LHCN-M2 (cell line): ENCODE measurements around the gene LRRC49. TPM values are rescaled to one million over a fixed set of nuclear protein-coding genes. Genes with fewer than 3 reads are reported as not detected.
A peak's percentile ranks its signal among the peaks of the same experiment; 100 is the strongest.
"Not testable (repeated sequence)": the region's sequence is repeated elsewhere in the genome, so short reads cannot be mapped to it uniquely, and the experiment has no call there.

Source experiments
- DNase-seq: peaks from one replicate; pipeline ENCODE4 v3.0.0-alpha.2; 2012; ENCODE audit warnings: low read depth
- polyA plus RNA-seq: library from polyadenylated mRNA; unstranded; fragments of >200 nt; gene quantifications from one replicate; pipeline ENCODE4 v1.2.1, GENCODE V29; 2012; ENCODE audit warnings: missing spikeins
- total RNA-seq: library from RNA; depleted of rRNA; stranded (reverse); fragments of >200 nt; gene quantifications from 2 replicates; pipeline ENCODE4 v1.2.3, GENCODE V29; 2014; rRNA removed

The LRRC49 gene
- total RNA-seq: 4.9 and 7.2 TPM in 2 replicates
- polyA plus RNA-seq: 2.1 TPM

- peak; percentile 97 for DNase-seq
These were observed at the start of gene LRRC49, which contains the start of gene THAP10 for GRCh38 chr15:70892002-70892911. LRRC49 (plus strand) TSS chr15:70892826; CDS start chr15:70892895, 69 bp downstream. THAP10 (minus strand) TSS chr15:70892433; CDS start chr15:70892272, 161 bp downstream.

GRCh38 chr15:70845602-70846360 lies 46.8 kb upstream of the LRRC49 start:
- DNase-seq: no peak

- no peak for DNase-seq
These were observed 40.7 kb upstream of the LRRC49 start for GRCh38 chr15:70851889-70852288.

- peak; percentile 76 for DNase-seq
These were observed 39.9 kb upstream of the LRRC49 start for GRCh38 chr15:70852501-70853317.

GRCh38 chr15:70853318-70853972 lies 39.2 kb upstream of the LRRC49 start:
- no peak for DNase-seq

- no peak for DNase-seq
These were observed 38.5 kb upstream of the LRRC49 start, which contains the start of gene LARP6 for GRCh38 chr15:70853973-70854665. LARP6 (minus strand) TSS chr15:70854157; CDS start chr15:70854088, 69 bp downstream.

GRCh38 chr15:70854666-70854976 lies 38.0 kb upstream of the LRRC49 start:
- DNase-seq: peak; percentile 65

GRCh38 chr15:70855764-70856163 lies 36.9 kb upstream of the LRRC49 start:
- no peak for DNase-seq

- DNase-seq: no peak
These were observed 36.3 kb upstream of the LRRC49 start for GRCh38 chr15:70856177-70856883.

GRCh38 chr15:70856884-70857561 lies 35.6 kb upstream of the LRRC49 start:
- peak; percentile 92 for DNase-seq

- no peak for DNase-seq
These were observed 34.9 kb upstream of the LRRC49 start for GRCh38 chr15:70857562-70858285.

GRCh38 chr15:70858614-70859321 lies 33.9 kb upstream of the LRRC49 start:
- DNase-seq: not testable (repeated sequence)

- DNase-seq: no peak
These were observed 33.2 kb upstream of the LRRC49 start for GRCh38 chr15:70859322-70859908.

- no peak for DNase-seq
These were observed 32.6 kb upstream of the LRRC49 start for GRCh38 chr15:70859998-70860397.

- DNase-seq: peak; percentile 96
These were observed 29.0 kb upstream of the LRRC49 start for GRCh38 chr15:70863450-70864218.

- DNase-seq: no peak
These were observed 25.5 kb upstream of the LRRC49 start for GRCh38 chr15:70866982-70867641.
